ENCODE results near the gene CEP72. TPM values are rescaled to one million over a fixed set of nuclear protein-coding genes. Genes with fewer than 3 reads are reported as not detected.

CEP72 gene
- total RNA-seq, 1 experiment from 2014 or later = 24.8 TPM

GRCh38 chr5:584846-585245, 27.3 kb upstream of the CEP72 start:
- Histone ChIP-seq H3K79me1 (ENCODE audit: insufficient read depth, low read depth, low read length, poor library complexity, severe bottlenecking) (no peaks in the 10 kb centered on the region), H4K20me1 (ENCODE audit: control insufficient read depth, insufficient read depth, insufficient read length) (no peaks in the 10 kb centered on the region), H3K23ac (ENCODE audit: insufficient read length, low read depth, low read length) (no peak overlapping the region), H4K5ac (ENCODE audit: insufficient read length, low read depth, low read length) (no peak overlapping the region), H2BK20ac (ENCODE audit: low read depth, low read length, poor library complexity, severe bottlenecking) (no peak overlapping the region), H3K27ac (ENCODE audit: insufficient read length, low read depth, low read length) (no peak overlapping the region), H3K4me1 (ENCODE audit: insufficient read depth, low read length) (no peaks in the 10 kb centered on the region), H3K79me2 (ENCODE audit: insufficient read depth, low read length) (no peaks in the 10 kb centered on the region), H3K4me2 (ENCODE audit: insufficient read depth, insufficient read length, low read length) (no peak overlapping the region), H2AFZ (ENCODE audit: low read length) (no peak overlapping the region), H4K8ac (replicated peaks; ENCODE audit: insufficient read length, low read depth, low read length) (no peak overlapping the region), H2BK12ac (ENCODE audit: insufficient read length, low read depth, low read length) (no peak overlapping the region), H3K18ac (ENCODE audit: insufficient read length, low read depth, low read length) (no peak overlapping the region), H3K9ac (ENCODE audit: extremely low read depth, insufficient read length, low read length) (no peak overlapping the region), H2BK120ac (ENCODE audit: low read depth, low read length, poor library complexity, severe bottlenecking) (no peak overlapping the region), H3T11ph (ENCODE audit: low read length) (no peak overlapping the region), H3K56ac (ENCODE audit: insufficient read length, low read depth, low read length) (no peak overlapping the region), H4K91ac (ENCODE audit: insufficient read length, low read depth, low read length) (no peak overlapping the region), H2BK15ac (ENCODE audit: low read depth, low read length) (no peak overlapping the region), H3K4ac (ENCODE audit: low read depth, low read length) (no peak overlapping the region), H2BK5ac (ENCODE audit: insufficient read length, low read length) (no peak overlapping the region), H3K27me3 (ENCODE audit: insufficient read depth, low read length) (no peaks in the 10 kb centered on the region; the same call in 1 of the 2 replicates), H2AK5ac (ENCODE audit: insufficient read length, low read length) (no peak overlapping the region), H3K14ac (ENCODE audit: insufficient read depth, low read length) (no peak overlapping the region), H3K9me3 (ENCODE audit: control insufficient read depth, low read depth, low read length) (no peaks in the 10 kb centered on the region), H3K23me2 (ENCODE audit: insufficient read length, low read depth, low read length, poor library complexity, severe bottlenecking) (no peaks in the 10 kb centered on the region)
- peaks cover 16% of the 10 kb centered on the region in 2 experiments for H3K4me1 Mint-ChIP-seq
- H3K9me3 Mint-ChIP-seq = peaks cover 8 to 10% of the 10 kb centered on the region in 2 experiments
- peaks cover 84% of the 10 kb centered on the region for H3K27me3 Mint-ChIP-seq (ENCODE audit: low read depth)
- WGBS (ENCODE audit: extremely low coverage, insufficient read length, low lambda C conversion rate) = no CpG with 5 or more reads among the region's 2 CpGs
- H3K36me3 Mint-ChIP-seq (ENCODE audit: insufficient read depth in 1 of 3, low read depth in 3 of 3) = no peaks in the 10 kb centered on the region; a peak in 1 of 7 replicates
- DNase-seq = no peak
- H3K27ac Mint-ChIP-seq = no peak overlapping the region
- no peak overlapping the region for H3K4me3 Mint-ChIP-seq
- no peak for TF ChIP-seq CTCF (conservative IDR thresholded peaks at IDR 0.05)

All from H9 (cell line).